ENCODE results near the gene SGSM1. TPM values are rescaled to one million over a fixed set of nuclear protein-coding genes. Genes with fewer than 3 reads are reported as not detected.

SGSM1 gene
- total RNA-seq, 1 donor from 2014 or later = 1.7 TPM

- peaks cover 5% of the 10 kb centered on the region for H3K27me3 Mint-ChIP-seq (ENCODE audit: low read depth)
Observed at GRCh38 chr22:24878969-24879368, 73.0 kb downstream of the SGSM1 start.

GRCh38 chr22:24883432-24883831 lies 77.4 kb downstream of the SGSM1 start:
- Mint-ChIP-seq H3K27me3 (ENCODE audit: low read depth) (peaks cover 3% of the 10 kb centered on the region), H3K27ac (no peak overlapping the region), H3K4me1 (no peaks in the 10 kb centered on the region), H3K36me3 (no peaks in the 10 kb centered on the region), H3K9me3 (no peaks in the 10 kb centered on the region), H3K4me3 (no peak overlapping the region)
- no peak for DNase-seq (ENCODE audit: low spot score in 2 of 2, unreplicated experiment in 2 of 2)
- TF ChIP-seq CTCF (IDR thresholded peaks at IDR 0.05; ENCODE audit: unreplicated experiment) = no peak

More at GRCh38 chr22:24878969-24879368, 73.0 kb downstream of the SGSM1 start:
- H3K4me1 Mint-ChIP-seq = no peaks in the 10 kb centered on the region
- H3K4me3 Mint-ChIP-seq = no peak overlapping the region
- peaks cover 5% of the 10 kb centered on the region for H3K9me3 Mint-ChIP-seq
- DNase-seq (ENCODE audit: low spot score in 2 of 2, unreplicated experiment in 2 of 2) = no peak
- no peaks in the 10 kb centered on the region for H3K36me3 Mint-ChIP-seq
- TF ChIP-seq CTCF (IDR thresholded peaks at IDR 0.05; ENCODE audit: unreplicated experiment) = no peak
- H3K27ac Mint-ChIP-seq = no peak overlapping the region

- Mint-ChIP-seq H3K4me1 (no peaks in the 10 kb centered on the region), H3K36me3 (no peaks in the 10 kb centered on the region), H3K4me3 (no peak overlapping the region), H3K9me3 (no peaks in the 10 kb centered on the region), H3K27me3 (ENCODE audit: low read depth) (no peaks in the 10 kb centered on the region), H3K27ac (no peak overlapping the region)
- TF ChIP-seq CTCF (IDR thresholded peaks at IDR 0.05; ENCODE audit: unreplicated experiment) = no peak
- no peak for DNase-seq (ENCODE audit: low spot score in 2 of 2, unreplicated experiment in 2 of 2)
Observed at GRCh38 chr22:24887260-24887659, 81.2 kb downstream of the SGSM1 start.

GRCh38 chr22:24893341-24894070 lies 87.5 kb downstream of the SGSM1 start:
- peaks cover 12% of the 10 kb centered on the region for H3K4me1 Mint-ChIP-seq
- no peak for DNase-seq (ENCODE audit: low spot score in 2 of 2, unreplicated experiment in 2 of 2)
- TF ChIP-seq CTCF (IDR thresholded peaks at IDR 0.05; ENCODE audit: unreplicated experiment) = no peak
- no peak overlapping the region for H3K27ac Mint-ChIP-seq
- no peaks in the 10 kb centered on the region for H3K9me3 Mint-ChIP-seq
- H3K4me3 Mint-ChIP-seq = no peak overlapping the region
- H3K27me3 Mint-ChIP-seq (ENCODE audit: low read depth) = no peaks in the 10 kb centered on the region
- no peaks in the 10 kb centered on the region for H3K36me3 Mint-ChIP-seq

- no peaks in the 10 kb centered on the region for H3K36me3 Mint-ChIP-seq
- no peak for DNase-seq (ENCODE audit: low spot score in 2 of 2, unreplicated experiment in 2 of 2)
- H3K27me3 Mint-ChIP-seq (ENCODE audit: low read depth) = no peaks in the 10 kb centered on the region
- no peak for TF ChIP-seq CTCF (IDR thresholded peaks at IDR 0.05; ENCODE audit: unreplicated experiment)
- H3K4me3 Mint-ChIP-seq = no peak overlapping the region
- H3K27ac Mint-ChIP-seq = peak overlapping the region; percentile 23
- H3K9me3 Mint-ChIP-seq = no peaks in the 10 kb centered on the region
- peaks cover 12% of the 10 kb centered on the region for H3K4me1 Mint-ChIP-seq
Observed at GRCh38 chr22:24894220-24894975, 88.4 kb downstream of the SGSM1 start.

All from mesothelial cell of epicardium (in vitro differentiated cells).